ENCODE data around the gene ZNF580. TPM values are rescaled to one million over a fixed set of nuclear protein-coding genes. Genes with fewer than 3 reads are reported as not detected.

ZNF580 gene
- total and polyA plus RNA-seq, 7 experiments from 2014 or later = 14.6 to 109 (median 48.0) TPM

- no peak for DNase-seq
- no peak overlapping the region for H3K4me3 ChIP-seq (ENCODE audit: low read length)
These were observed 37.1 kb upstream of the ZNF580 start for GRCh38 chr19:55603581-55604292.

GRCh38 chr19:55605207-55605636 lies 35.6 kb upstream of the ZNF580 start:
- peak overlapping the region; percentile 90 for H3K27ac ChIP-seq (ENCODE audit: low read depth, low read length)
- no peaks in the 10 kb centered on the region for H3K27me3 ChIP-seq (ENCODE audit: control insufficient read depth in 2 of 2, insufficient read depth in 2 of 2, low read length in 2 of 2)
- Mint-ChIP-seq H3K36me3 (peaks cover 0 to 25% (median 8%) of the 10 kb centered on the region in 5 donors), H3K27ac (peak overlapping the region; percentile 77 to 96 (median 91)), H3K27me3 (peaks cover 0 to 3% (median 0%) of the 10 kb centered on the region in 5 donors), H3K4me1 (peaks cover 37 to 70% (median 64%) of the 10 kb centered on the region in 7 donors), H3K4me3 (peak overlapping the region; percentile 78 to 98 (median 90)), H3K9me3 (peaks cover 0 to 1% (median 0%) of the 10 kb centered on the region in 11 donors)
- POLR2A ChIA-PET = interaction anchor here (0.7 to 6.9 kb wide), 17 partner anchors 15 to 510 kb away, joined by 3 to 76 read pairs (median 5); partner anchors contain the start of genes U2AF2, ZNF581, ZNF628 and ZNF784
- DNase-seq = peak; percentile 90 to 99 (median 97)
- intact Hi-C loops (cut with micrococcal nuclease) = loop anchor here (1.0 to 5.0 kb wide), 10 partner anchors 18 to 1468 kb away; partner anchors contain the start of genes ZNF579 (in 2 of the 2), ZNF784 (in 2 of the 2), CNOT3 (in 1 of the 2) and HSPBP1 (in 1 of the 2)
- CTCF ChIA-PET = interaction anchor here (1.0 to 3.5 kb wide), 12 partner anchors 13 to 464 kb away, joined by 4 to 42 read pairs (median 8); partner anchors contain the start of genes ZNF579 and ZNF784
- H3K4me1 ChIP-seq (ENCODE audit: control insufficient read depth in 2 of 2, insufficient read depth in 2 of 2, low read length in 2 of 2) = peaks cover 7 to 18% of the 10 kb centered on the region in 2 donors
- peaks cover 0 to 16% (median 0%) of the 10 kb centered on the region in 3 experiments for H3K36me3 ChIP-seq (ENCODE audit: control insufficient read depth in 2 of 3, insufficient read depth in 3 of 3, low read length in 3 of 3)
- H3K9me3 ChIP-seq (ENCODE audit: control insufficient read depth in 2 of 3, low read length in 3 of 3) = no peaks in the 10 kb centered on the region
- peak overlapping the region; percentile 51 for H3K4me3 ChIP-seq (ENCODE audit: low read length)
- peak; percentile 87 for ATAC-seq

More at GRCh38 chr19:55603581-55604292, 37.1 kb upstream of the ZNF580 start:
- POLR2A ChIA-PET = interaction anchor here (0.6 to 6.9 kb wide), 8 partner anchors 21 to 1232 kb away, joined by 3 to 76 read pairs (median 4); partner anchors contain the start of genes LENG8, NAT14, ZNF628 and ZNF784
- H3K4me3 Mint-ChIP-seq = peak overlapping the region in 9 of 10 donors; percentile 37 to 98 (median 67)
- Histone ChIP-seq H3K27ac (ENCODE audit: low read depth, low read length) (no peak overlapping the region), H3K36me3 (ENCODE audit: control insufficient read depth in 2 of 3, insufficient read depth in 3 of 3, low read length in 3 of 3) (peaks cover 0 to 10% (median 0%) of the 10 kb centered on the region in 3 experiments), H3K4me1 (ENCODE audit: control insufficient read depth in 2 of 2, insufficient read depth in 2 of 2, low read length in 2 of 2) (peaks cover 7 to 19% of the 10 kb centered on the region in 2 donors), H3K27me3 (ENCODE audit: control insufficient read depth in 2 of 2, insufficient read depth in 2 of 2, low read length in 2 of 2) (no peaks in the 10 kb centered on the region), H3K9me3 (ENCODE audit: control insufficient read depth in 2 of 3, low read length in 3 of 3) (no peaks in the 10 kb centered on the region)
- intact Hi-C loops (cut with micrococcal nuclease) = no loop called here
- H3K27ac Mint-ChIP-seq = peak overlapping the region in 8 of 9 donors; percentile 17 to 72 (median 49)
- peaks cover 0 to 18% (median 6%) of the 10 kb centered on the region in 5 donors for H3K36me3 Mint-ChIP-seq
- CTCF ChIA-PET = interaction anchor here (3.5 kb wide), 1 partner anchor 28 kb away, joined by 42 read pairs; no protein-coding TSS in a partner anchor
- peaks cover 32 to 61% (median 56%) of the 10 kb centered on the region in 7 donors for H3K4me1 Mint-ChIP-seq
- ATAC-seq = no peak
- H3K27me3 Mint-ChIP-seq = peaks cover 0 to 3% (median 0%) of the 10 kb centered on the region in 5 donors
- H3K9me3 Mint-ChIP-seq = peaks cover 0 to 3% (median 0%) of the 10 kb centered on the region in 11 donors

GRCh38 chr19:55605637-55606470 lies 34.9 kb upstream of the ZNF580 start, which contains the start of gene ZNF865:
TSS of gene ZNF865 (plus strand) at chr19:55605647. CDS start at chr19:55613619, 7,972 bp downstream.
- no peaks in the 10 kb centered on the region for H3K9me3 ChIP-seq (ENCODE audit: control insufficient read depth in 2 of 3, low read length in 3 of 3)
- peak within 1 kb of the TSS; percentile 90 for H3K27ac ChIP-seq (ENCODE audit: low read depth, low read length)
- Mint-ChIP-seq H3K36me3 (peaks cover 0 to 29% (median 8%) of the 10 kb centered on the region in 5 donors), H3K27ac (peak within 1 kb of the TSS; percentile 77 to 98 (median 94)), H3K9me3 (peaks cover 0 to 1% (median 0%) of the 10 kb centered on the region in 11 donors), H3K4me3 (peak within 1 kb of the TSS; percentile 90 to 99 (median 93)), H3K27me3 (peaks cover 0 to 3% (median 0%) of the 10 kb centered on the region in 5 donors), H3K4me1 (peaks cover 41 to 73% (median 69%) of the 10 kb centered on the region in 7 donors)
- intact Hi-C loops (cut with micrococcal nuclease) = loop anchor here (1.0 to 5.0 kb wide), 13 partner anchors 18 to 1469 kb away; partner anchors contain the start of genes PPP1R12C (in 2 of the 2), ZNF579 (in 2 of the 2), ZNF784 (in 2 of the 2) and CNOT3 (in 1 of the 2)
- CTCF ChIA-PET = interaction anchor here (0.6 to 3.5 kb wide), 19 partner anchors 12 to 465 kb away, joined by 3 to 42 read pairs (median 5); partner anchors contain the start of genes U2AF2, ZNF579, ZNF628 and ZNF784
- peak; percentile 52 for ATAC-seq
- no peaks in the 10 kb centered on the region for H3K27me3 ChIP-seq (ENCODE audit: control insufficient read depth in 2 of 2, insufficient read depth in 2 of 2, low read length in 2 of 2)
- H3K36me3 ChIP-seq (ENCODE audit: control insufficient read depth in 2 of 3, insufficient read depth in 3 of 3, low read length in 3 of 3) = peaks cover 0 to 21% (median 0%) of the 10 kb centered on the region in 3 experiments
- POLR2A ChIA-PET = interaction anchor here (0.6 to 6.9 kb wide), 22 partner anchors 10 to 351 kb away, joined by 3 to 76 read pairs (median 5); partner anchors contain the start of genes U2AF2, ZNF581, ZNF628 and ZNF784
- H3K4me3 ChIP-seq (ENCODE audit: low read length) = peak within 1 kb of the TSS; percentile 78
- peaks cover 7 to 16% of the 10 kb centered on the region in 2 donors for H3K4me1 ChIP-seq (ENCODE audit: control insufficient read depth in 2 of 2, insufficient read depth in 2 of 2, low read length in 2 of 2)
- peak; percentile 46 to 76 (median 68) for DNase-seq

GRCh38 chr19:55606471-55606787 lies 34.4 kb upstream of the ZNF580 start:
- H3K27me3 ChIP-seq (ENCODE audit: control insufficient read depth in 2 of 2, insufficient read depth in 2 of 2, low read length in 2 of 2) = no peaks in the 10 kb centered on the region
- ATAC-seq (no peak), DNase-seq (no peak)
- peak overlapping the region; percentile 90 for H3K27ac ChIP-seq (ENCODE audit: low read depth, low read length)
- peaks cover 0 to 23% (median 0%) of the 10 kb centered on the region in 3 experiments for H3K36me3 ChIP-seq (ENCODE audit: control insufficient read depth in 2 of 3, insufficient read depth in 3 of 3, low read length in 3 of 3)
- H3K4me3 Mint-ChIP-seq = peak overlapping the region; percentile 90 to 99 (median 93)
- H3K27me3 Mint-ChIP-seq = peaks cover 0 to 3% (median 0%) of the 10 kb centered on the region in 5 donors
- POLR2A ChIA-PET = interaction anchor here (0.6 to 6.9 kb wide), 18 partner anchors 10 to 351 kb away, joined by 3 to 76 read pairs (median 6); partner anchors contain the start of genes U2AF2, ZNF581, ZNF628 and ZNF784
- intact Hi-C loops (cut with micrococcal nuclease) = loop anchor here (1.0 to 5.0 kb wide), 4 partner anchors 25 to 1144 kb away; partner anchors contain the start of genes LENG9 (in 1 of the 2) and PPP1R12C (in 1 of the 2)
- H3K9me3 Mint-ChIP-seq = no peaks in the 10 kb centered on the region
- peaks cover 41 to 73% (median 66%) of the 10 kb centered on the region in 7 donors for H3K4me1 Mint-ChIP-seq
- H3K36me3 Mint-ChIP-seq = peaks cover 0 to 31% (median 8%) of the 10 kb centered on the region in 5 donors
- peak overlapping the region; percentile 78 for H3K4me3 ChIP-seq (ENCODE audit: low read length)
- H3K9me3 ChIP-seq (ENCODE audit: control insufficient read depth in 2 of 3, low read length in 3 of 3) = no peaks in the 10 kb centered on the region
- CTCF ChIA-PET = interaction anchor here (0.6 to 3.5 kb wide), 20 partner anchors 12 to 465 kb away, joined by 3 to 42 read pairs (median 5); partner anchors contain the start of genes U2AF2, ZNF579, ZNF628 and ZNF784
- H3K4me1 ChIP-seq (ENCODE audit: control insufficient read depth in 2 of 2, insufficient read depth in 2 of 2, low read length in 2 of 2) = peaks cover 7 to 12% of the 10 kb centered on the region in 2 donors
- H3K27ac Mint-ChIP-seq = peak overlapping the region; percentile 77 to 98 (median 94)

GRCh38 chr19:55606817-55607216 lies 34.0 kb upstream of the ZNF580 start:
- intact Hi-C loops (cut with micrococcal nuclease) = loop anchor here (1.0 to 5.0 kb wide), 4 partner anchors 24 to 1145 kb away; partner anchors contain the start of genes LENG9 (in 1 of the 2) and PPP1R12C (in 1 of the 2)
- peaks cover 0 to 23% (median 0%) of the 10 kb centered on the region in 3 experiments for H3K36me3 ChIP-seq (ENCODE audit: control insufficient read depth in 2 of 3, insufficient read depth in 3 of 3, low read length in 3 of 3)
- Mint-ChIP-seq H3K27ac (peak overlapping the region; percentile 74 to 98 (median 93)), H3K4me3 (peak overlapping the region; percentile 90 to 99 (median 93)), H3K4me1 (peaks cover 41 to 73% (median 64%) of the 10 kb centered on the region in 7 donors), H3K36me3 (peaks cover 0 to 31% (median 8%) of the 10 kb centered on the region in 5 donors), H3K27me3 (peaks cover 0 to 3% (median 0%) of the 10 kb centered on the region in 5 donors), H3K9me3 (no peaks in the 10 kb centered on the region)
- no peaks in the 10 kb centered on the region for H3K27me3 ChIP-seq (ENCODE audit: control insufficient read depth in 2 of 2, insufficient read depth in 2 of 2, low read length in 2 of 2)
- ChIA-PET CTCF (interaction anchor here (0.6 to 3.5 kb wide), 19 partner anchors 11 to 375 kb away, joined by 3 to 42 read pairs (median 5); partner anchors contain the start of genes U2AF2, ZNF579, ZNF628 and ZNF784), POLR2A (interaction anchor here (1.0 to 6.9 kb wide), 15 partner anchors 11 to 352 kb away, joined by 3 to 76 read pairs (median 7); partner anchors contain the start of genes U2AF2, ZNF581, ZNF628 and ZNF784)
- DNase-seq (no peak), ATAC-seq (no peak)
- H3K4me1 ChIP-seq (ENCODE audit: control insufficient read depth in 2 of 2, insufficient read depth in 2 of 2, low read length in 2 of 2) = peaks cover 7 to 12% of the 10 kb centered on the region in 2 donors
- peak overlapping the region; percentile 78 for H3K4me3 ChIP-seq (ENCODE audit: low read length)
- H3K9me3 ChIP-seq (ENCODE audit: control insufficient read depth in 2 of 3, low read length in 3 of 3) = no peaks in the 10 kb centered on the region
- peak overlapping the region; percentile 90 for H3K27ac ChIP-seq (ENCODE audit: low read depth, low read length)

Data from naive thymus-derived CD4-positive, alpha-beta T cell (primary cell).